ENCODE data around the gene FRMPD2. TPM values are rescaled to one million over a fixed set of nuclear protein-coding genes. Genes with fewer than 3 reads are reported as not detected.

Gene FRMPD2
- total RNA-seq, 1 experiment from 2014 or later = 1.3 TPM

DNA sequence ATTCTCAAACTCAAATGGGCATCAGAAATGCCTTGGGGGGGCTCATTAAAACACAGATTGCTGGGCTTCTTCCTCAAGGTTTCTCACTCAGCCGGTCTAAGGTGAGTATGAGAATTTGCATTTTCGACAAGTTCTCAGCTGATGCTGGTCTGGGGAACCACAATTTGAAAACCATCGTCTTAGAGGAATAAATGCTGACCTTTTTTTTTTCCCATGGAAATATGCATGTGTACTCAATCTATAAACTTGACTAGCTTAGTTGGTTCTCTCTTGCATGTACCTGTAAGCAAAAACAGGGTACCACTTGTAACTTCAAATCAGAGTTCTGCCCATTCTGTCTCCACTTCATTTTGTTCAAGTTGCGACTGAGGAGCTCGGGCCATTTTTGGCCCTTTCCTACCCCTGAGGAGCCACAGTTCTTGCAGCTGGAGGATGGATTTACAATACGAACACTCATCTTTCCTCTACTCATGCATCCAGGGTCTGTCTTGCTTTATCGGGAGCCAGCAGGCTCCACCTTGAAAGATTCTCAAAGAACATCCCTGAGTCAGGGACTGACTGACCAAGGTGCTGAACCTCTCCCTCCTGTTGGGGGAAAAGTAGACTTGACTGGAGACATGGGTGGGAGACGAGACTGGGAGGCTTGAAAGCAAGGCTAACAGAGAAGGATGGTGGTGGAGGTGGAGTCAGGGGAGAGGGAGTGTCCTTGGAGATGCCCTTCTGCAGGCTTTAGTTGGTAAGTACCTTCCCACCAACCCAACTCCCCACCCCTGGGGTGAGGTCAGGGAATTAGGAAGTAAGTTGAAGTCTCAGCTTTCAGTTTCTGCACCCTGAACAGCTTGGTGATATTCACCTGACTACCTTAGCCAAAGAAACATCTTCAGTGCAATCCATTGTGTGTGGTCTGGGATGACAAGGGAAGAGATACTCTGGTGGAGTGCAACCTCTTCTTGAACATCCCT, 28.3 kb upstream of the FRMPD2 start:
- CTCF ChIA-PET = interaction anchor here (0.6 to 1.1 kb wide), 4 partner anchors 9 to 22 kb away, joined by 3 to 5 read pairs (median 4); no protein-coding TSS in a partner anchor
- no peak for DNase-seq (ENCODE audit: unreplicated experiment)
- intact Hi-C loops (cut with micrococcal nuclease) = no loop called here
- BruUV-seq (replicated peaks) = no TSS peak
- Mint-ChIP-seq H3K4me3 (ENCODE audit: unreplicated experiment) (no peak overlapping the region), H3K27me3 (ENCODE audit: insufficient read depth, unreplicated experiment) (no peaks in the 10 kb centered on the region), H3K27ac (ENCODE audit: low read depth, unreplicated experiment) (no peak overlapping the region), H3K9me3 (ENCODE audit: unreplicated experiment) (no peaks in the 10 kb centered on the region), H3K4me1 (ENCODE audit: insufficient read depth, unreplicated experiment) (peaks cover 11% of the 10 kb centered on the region), H3K36me3 (ENCODE audit: insufficient read depth, unreplicated experiment) (no peaks in the 10 kb centered on the region)
- no peak for TF ChIP-seq CTCF (IDR thresholded peaks at IDR 0.05; ENCODE audit: unreplicated experiment)
- POLR2A ChIA-PET = no interaction called here

- no peaks in the 10 kb centered on the region for H3K4me1 Mint-ChIP-seq (ENCODE audit: insufficient read depth, unreplicated experiment)
- POLR2A ChIA-PET = interaction anchor here (0.9 kb wide), 1 partner anchor 9 kb away, joined by 4 read pairs; no protein-coding TSS in a partner anchor
- CTCF ChIA-PET = interaction anchor here (0.6 to 1.6 kb wide), 3 partner anchors 14 to 253 kb away, joined by 3 read pairs; no protein-coding TSS in a partner anchor
- H3K36me3 Mint-ChIP-seq (ENCODE audit: insufficient read depth, unreplicated experiment) = no peaks in the 10 kb centered on the region
- no peaks in the 10 kb centered on the region for H3K9me3 Mint-ChIP-seq (ENCODE audit: unreplicated experiment)
- BruUV-seq (replicated peaks) = no TSS peak
- intact Hi-C loops (cut with micrococcal nuclease) = no loop called here
- no peaks in the 10 kb centered on the region for H3K27me3 Mint-ChIP-seq (ENCODE audit: insufficient read depth, unreplicated experiment)
- TF ChIP-seq CTCF (IDR thresholded peaks at IDR 0.05; ENCODE audit: unreplicated experiment) = no peak
- H3K27ac Mint-ChIP-seq (ENCODE audit: low read depth, unreplicated experiment) = no peak overlapping the region
- no peak overlapping the region for H3K4me3 Mint-ChIP-seq (ENCODE audit: unreplicated experiment)
- DNase-seq (ENCODE audit: unreplicated experiment) = no peak
Observed at GRCh38 chr10:48300556-48300955, 26.1 kb upstream of the FRMPD2 start.

DNA sequence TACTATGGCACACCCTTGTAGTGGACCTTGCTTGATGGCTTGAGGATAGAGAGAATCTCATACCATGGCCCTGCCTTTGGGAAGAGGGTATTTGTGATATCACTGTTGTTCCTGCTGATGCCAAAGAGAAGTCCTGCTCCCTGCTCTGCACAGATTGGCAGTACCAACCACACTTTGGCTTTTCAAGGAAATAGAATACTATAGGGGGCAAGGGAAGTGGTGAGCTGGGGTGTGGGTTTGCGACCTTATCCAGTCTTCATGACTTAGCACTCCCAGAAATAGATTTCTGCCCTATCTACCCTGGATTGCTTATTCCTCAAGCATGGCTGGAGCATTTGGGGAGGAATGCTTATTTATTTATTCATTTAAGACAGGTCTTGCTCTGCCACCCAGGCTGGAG, 25.2 kb upstream of the FRMPD2 start:
- ChIA-PET CTCF (interaction anchor here (0.5 to 0.6 kb wide), 2 partner anchors 25 to 254 kb away, joined by 3 to 4 read pairs; no protein-coding TSS in a partner anchor), POLR2A (interaction anchor here (0.7 kb wide), 1 partner anchor 155 kb away, joined by 3 read pairs; no protein-coding TSS in a partner anchor)
- BruUV-seq (replicated peaks) = no TSS peak
- DNase-seq (ENCODE audit: unreplicated experiment) = no peak
- no peaks in the 10 kb centered on the region for H3K27me3 Mint-ChIP-seq (ENCODE audit: insufficient read depth, unreplicated experiment)
- no peak for TF ChIP-seq CTCF (IDR thresholded peaks at IDR 0.05; ENCODE audit: unreplicated experiment)
- intact Hi-C loops (cut with micrococcal nuclease) = no loop called here
- H3K9me3 Mint-ChIP-seq (ENCODE audit: unreplicated experiment) = no peaks in the 10 kb centered on the region
- H3K4me3 Mint-ChIP-seq (ENCODE audit: unreplicated experiment) = no peak overlapping the region
- no peak overlapping the region for H3K27ac Mint-ChIP-seq (ENCODE audit: low read depth, unreplicated experiment)
- no peaks in the 10 kb centered on the region for H3K4me1 Mint-ChIP-seq (ENCODE audit: insufficient read depth, unreplicated experiment)
- no peaks in the 10 kb centered on the region for H3K36me3 Mint-ChIP-seq (ENCODE audit: insufficient read depth, unreplicated experiment)

GRCh38 chr10:48299066-48299465, 24.6 kb upstream of the FRMPD2 start:
- TF ChIP-seq CTCF (IDR thresholded peaks at IDR 0.05; ENCODE audit: unreplicated experiment) = no peak
- intact Hi-C loops (cut with micrococcal nuclease) = no loop called here
- no TSS peak for BruUV-seq (replicated peaks)
- Mint-ChIP-seq H3K27me3 (ENCODE audit: insufficient read depth, unreplicated experiment) (no peaks in the 10 kb centered on the region), H3K4me1 (ENCODE audit: insufficient read depth, unreplicated experiment) (no peaks in the 10 kb centered on the region), H3K9me3 (ENCODE audit: unreplicated experiment) (no peaks in the 10 kb centered on the region), H3K36me3 (ENCODE audit: insufficient read depth, unreplicated experiment) (no peaks in the 10 kb centered on the region), H3K4me3 (ENCODE audit: unreplicated experiment) (no peak overlapping the region), H3K27ac (ENCODE audit: low read depth, unreplicated experiment) (no peak overlapping the region)
- no peak for DNase-seq (ENCODE audit: unreplicated experiment)
- ChIA-PET POLR2A (no interaction called here), CTCF (interaction anchor here (0.5 kb wide), 1 partner anchor 26 kb away, joined by 4 read pairs; no protein-coding TSS in a partner anchor)

Measured in MCF 10A (cell line).